GM21526 (cell line): ENCODE results near the gene DUS1L.

Experiments
- ATAC-seq: cut with Tn5 transposase; IDR thresholded peaks from one replicate; pipeline ENCODE4 v1.9.1; 2021; ENCODE audit warnings: moderate library complexity; ENCODE audit not compliant: unreplicated experiment, low FRiP score

Gene DUS1L

GRCh38 chr17:82058230-82058854, 7.3 kb downstream of the DUS1L start:
- ATAC-seq, result no peak

GRCh38 chr17:82056729-82057621, 8.6 kb downstream of the DUS1L start:
- ATAC-seq, result no peak

GRCh38 chr17:82055965-82056728, 9.5 kb downstream of the DUS1L start:
- ATAC-seq, result no peak

- ATAC-seq, result no peak
These were observed 10.3 kb downstream of the DUS1L start for GRCh38 chr17:82055023-82055964.

- no peak for ATAC-seq
These were observed 11.1 kb downstream of the DUS1L start for GRCh38 chr17:82054351-82055022.

DNA sequence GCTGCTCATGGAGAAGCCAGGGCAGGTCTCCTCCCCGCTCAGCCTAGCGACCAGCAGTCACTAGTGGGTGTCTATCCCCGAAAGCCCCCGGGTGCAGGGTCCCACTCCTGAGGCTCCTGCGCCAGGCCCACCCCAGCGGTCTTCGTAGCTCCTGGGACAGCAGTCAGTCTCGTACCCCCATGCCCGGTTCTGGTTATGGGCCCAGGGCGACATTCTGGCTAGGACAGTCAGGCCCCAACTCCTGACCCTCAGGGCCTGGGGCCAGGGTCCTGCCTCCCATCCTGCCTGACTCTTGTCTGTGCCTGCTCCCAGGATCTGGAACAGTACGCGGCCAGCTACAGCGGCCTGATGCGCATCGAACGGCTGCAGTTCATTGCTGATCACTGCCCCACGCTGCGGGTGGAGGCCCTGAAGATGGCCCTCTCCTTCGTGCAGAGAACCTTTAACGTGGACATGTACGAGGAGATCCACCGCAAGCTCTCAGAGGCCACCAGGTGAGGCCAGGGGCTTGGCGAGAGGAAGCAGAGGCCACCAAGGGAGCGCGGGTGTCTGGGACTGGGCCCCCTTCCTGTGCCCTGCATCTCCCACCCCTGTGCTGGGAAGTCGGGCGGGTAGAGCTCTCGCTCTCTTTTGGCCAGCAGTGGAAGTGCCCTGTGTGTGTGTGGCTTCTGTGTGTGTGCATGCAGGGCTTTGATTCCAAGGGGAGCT, 11.9 kb downstream of the DUS1L start:
- no peak for ATAC-seq

GRCh38 chr17:82053130-82053529, 12.5 kb downstream of the DUS1L start:
- no peak for ATAC-seq

DNA sequence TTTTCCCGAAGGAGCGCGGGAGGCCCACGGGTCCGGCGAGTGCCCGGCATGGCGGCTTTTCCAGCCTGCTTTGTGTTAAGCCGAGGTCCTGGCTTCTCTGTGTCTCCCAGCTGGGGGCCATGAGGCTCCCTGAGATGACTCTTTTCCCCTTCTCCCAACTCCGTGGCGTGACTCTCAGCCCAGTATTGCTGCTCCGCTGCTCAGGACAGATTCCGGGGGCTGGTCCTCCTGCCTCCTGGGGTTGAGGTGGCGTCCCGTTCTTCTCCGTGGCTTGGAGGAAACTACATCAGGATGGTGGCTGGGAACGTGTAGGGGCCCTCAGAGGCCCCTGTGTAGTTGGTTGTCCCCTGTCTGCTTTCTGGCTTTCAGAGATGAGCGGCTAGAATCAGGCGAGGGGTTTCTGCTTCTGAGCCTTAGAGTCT, 13.0 kb downstream of the DUS1L start:
- ATAC-seq, result no peak

DNA sequence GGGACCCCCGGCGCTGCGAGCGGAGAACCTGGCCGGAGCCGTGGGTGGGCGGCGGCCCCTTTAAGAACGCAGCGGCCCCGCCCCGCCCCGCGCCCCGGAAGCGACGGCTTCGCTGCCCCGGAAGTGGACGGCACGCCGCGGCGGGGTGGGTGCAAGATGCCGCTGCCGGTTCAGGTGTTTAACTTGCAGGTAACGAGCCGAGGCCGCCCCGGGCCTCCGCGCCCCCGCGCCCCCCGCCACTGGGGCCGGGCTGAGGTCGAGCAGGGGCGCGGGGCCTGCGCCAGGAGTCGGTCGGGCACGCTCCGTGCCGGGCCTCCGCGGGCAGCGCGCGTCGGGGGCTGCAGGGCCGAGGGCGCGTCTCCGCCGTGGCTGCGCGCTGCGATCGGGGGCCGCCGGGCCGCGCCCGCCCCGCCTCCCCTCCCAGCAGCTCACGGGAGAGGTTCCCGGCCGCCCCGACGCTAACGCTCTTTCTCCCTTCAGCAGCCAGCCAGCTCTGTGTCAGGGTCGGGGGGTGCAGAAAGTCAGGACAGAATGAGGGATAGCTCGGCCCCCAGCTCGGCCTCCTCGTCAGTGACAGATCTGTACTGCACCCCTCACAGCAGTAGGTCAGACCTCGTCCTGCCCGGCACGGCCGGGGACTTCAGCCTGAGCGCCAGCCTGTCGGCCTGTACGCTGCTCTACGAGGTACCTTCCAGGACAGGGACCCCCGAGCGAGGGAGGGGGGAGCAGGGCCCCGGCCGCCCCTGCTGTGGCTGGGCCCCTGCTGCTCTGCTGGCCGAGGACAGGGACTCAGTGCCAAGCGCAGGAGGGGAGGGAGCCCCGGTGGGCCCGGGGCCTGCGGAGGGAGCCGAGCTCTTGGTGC, 13.6 kb downstream of the DUS1L start, which contains the start of the genes GPS1 and RFNG:
TSS of gene GPS1 (plus strand) at position 123 of the 862 bp plus-strand sequence. CDS start at position 157, 34 bp downstream.
TSS of gene RFNG (minus strand) at position 36 of the 862 bp plus-strand sequence. CDS start 45 bp downstream, outside the sequence.
- no peak for ATAC-seq

- no peak for ATAC-seq
These were observed 14.6 kb downstream of the DUS1L start for GRCh38 chr17:82050761-82051641.

DNA sequence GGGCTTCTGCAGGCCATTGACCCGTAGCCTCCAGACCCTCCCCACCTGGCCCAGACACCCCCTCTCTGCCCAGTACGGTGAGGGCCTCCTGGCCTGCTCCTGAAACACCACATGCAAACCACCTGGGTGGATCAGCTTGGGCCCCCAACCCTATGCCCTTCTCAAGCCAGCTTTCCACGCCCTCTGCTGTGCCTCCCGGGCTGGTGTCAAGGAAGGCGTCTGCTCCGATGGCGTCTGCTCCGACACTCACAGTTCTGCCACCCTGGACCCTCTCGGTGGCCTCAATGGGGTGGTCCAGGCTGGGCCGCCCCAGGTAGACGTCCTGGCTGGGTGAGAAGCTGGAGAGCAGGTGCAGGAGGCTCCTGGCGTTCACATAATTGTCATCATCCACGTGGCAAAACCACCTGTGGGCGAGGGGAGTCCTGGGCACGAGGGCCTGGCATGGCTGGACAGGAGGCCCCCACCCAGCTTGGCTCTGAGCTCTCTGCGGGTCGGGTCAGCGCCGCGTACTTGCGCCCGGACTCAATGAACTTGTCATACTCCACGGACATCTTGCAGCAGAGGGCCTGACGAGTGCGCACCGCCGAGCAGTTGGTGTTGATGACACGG, 15.3 kb downstream of the DUS1L start:
- ATAC-seq, result no peak

DNA sequence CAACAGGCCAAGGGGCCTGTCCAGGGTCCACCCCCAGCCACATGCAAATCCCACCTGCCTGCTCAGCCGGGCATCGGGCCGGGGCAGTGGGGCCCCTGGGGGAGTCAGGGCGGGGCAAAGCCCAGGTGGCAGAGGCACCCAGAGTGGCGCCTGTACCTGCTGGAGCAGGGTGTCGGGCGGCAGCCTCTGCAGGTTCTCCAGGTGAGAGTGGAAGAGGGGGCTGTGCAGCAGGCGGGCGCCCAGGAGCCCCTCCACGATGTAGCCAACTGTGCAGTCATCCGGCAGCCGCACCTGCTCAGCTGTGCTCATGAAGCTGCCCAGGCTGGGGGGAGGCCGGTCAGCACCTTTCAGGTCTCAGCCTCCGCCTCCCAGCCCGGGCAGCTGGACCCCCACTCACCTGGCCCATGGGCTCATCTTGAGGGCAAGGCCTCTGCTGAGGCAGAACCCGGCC, 16.1 kb downstream of the DUS1L start:
- no peak for ATAC-seq

GRCh38 chr17:82049106-82049505, 16.5 kb downstream of the DUS1L start:
- ATAC-seq, result no peak

DNA sequence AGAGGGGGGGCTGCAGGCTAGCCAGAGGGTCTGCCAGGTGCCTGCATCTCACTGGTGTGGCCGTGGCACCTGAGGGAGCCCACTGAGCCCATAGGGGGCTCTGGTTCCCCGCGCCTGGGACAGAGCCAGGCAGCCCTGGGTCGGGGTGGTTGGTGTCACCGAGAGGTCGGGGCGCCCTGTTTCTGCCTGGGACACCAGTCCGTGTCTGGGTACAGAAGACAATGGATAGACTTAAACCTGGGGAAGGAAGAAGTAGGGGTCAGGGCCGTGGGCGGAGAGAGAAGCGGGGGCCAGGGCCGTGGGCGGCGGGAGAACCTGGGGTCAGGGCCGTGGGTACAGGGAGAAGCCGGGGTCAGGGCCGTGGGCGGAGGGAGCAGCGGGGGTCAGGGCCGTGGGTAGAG, 17.0 kb downstream of the DUS1L start:
- no peak for ATAC-seq

DNA sequence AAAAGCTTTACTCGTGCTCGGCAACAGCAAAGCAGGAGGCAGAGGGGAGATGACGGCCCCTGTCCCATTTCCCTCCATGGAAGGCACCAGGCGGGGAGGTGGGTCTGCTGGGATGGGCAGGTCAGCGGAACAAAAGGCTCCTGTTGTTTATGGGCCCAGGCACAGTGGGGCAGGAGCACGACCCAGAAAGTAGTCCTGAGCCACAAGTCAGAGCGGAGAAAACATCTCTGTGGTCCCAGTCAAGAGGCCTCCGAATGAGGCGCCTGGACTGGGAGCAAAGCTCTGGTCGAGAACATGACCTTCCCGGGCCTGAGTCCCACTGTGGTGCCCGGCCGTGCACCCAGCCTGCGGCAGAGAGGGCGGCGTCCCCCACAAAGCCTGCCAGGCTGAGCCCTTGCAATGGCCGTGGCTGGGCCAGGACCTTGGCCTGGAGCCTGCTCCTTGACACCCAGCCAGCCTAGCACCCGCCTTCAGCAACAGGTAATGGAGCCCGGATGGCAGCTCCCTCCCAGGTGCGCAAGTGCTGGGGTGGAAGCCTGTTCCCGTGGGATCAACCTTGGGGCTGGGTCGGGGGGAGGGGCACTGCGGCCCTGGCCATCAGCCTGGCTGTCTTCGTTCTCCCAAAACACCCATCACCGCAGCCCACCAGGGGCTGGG, 17.6 kb downstream of the DUS1L start:
- ATAC-seq, result no peak

GRCh38 chr17:82047379-82047778, 18.2 kb downstream of the DUS1L start:
- ATAC-seq, result no peak
